CD4-positive, alpha-beta T cell treated with Interferon alpha-2 for 1 hour (primary cell): ENCODE measurements around the gene MYL4.
"Not testable (repeated sequence)": the region's sequence is repeated elsewhere in the genome, so short reads cannot be mapped to it uniquely, and the experiment has no call there.

Experiments used
- DNase-seq, 2 donors: peaks; one replicate each; pipeline ENCODE4 v3.0.0-alpha.2; 2020 to 2022

The MYL4 gene

DNA sequence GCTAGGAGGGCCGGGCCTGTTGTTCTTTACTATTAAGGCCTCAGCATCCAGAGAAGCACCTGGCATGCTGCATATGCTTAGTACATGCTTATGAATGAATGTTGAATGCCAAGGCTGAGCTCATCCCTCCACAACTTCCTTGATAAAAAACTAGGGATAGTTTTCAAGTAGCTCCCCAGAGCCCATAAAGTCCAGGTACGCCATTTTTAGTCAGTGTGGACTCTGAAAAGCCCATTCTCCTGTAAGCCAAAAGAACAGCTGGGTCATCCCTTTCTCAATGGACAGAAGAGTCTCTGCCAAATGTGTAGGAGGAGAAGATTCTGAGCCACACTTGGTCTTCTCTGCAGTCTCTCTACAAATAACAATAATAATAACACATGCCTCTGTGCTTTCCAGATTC is 35.5 kb downstream of the MYL4 start:
- DNase-seq = no peak

DNA sequence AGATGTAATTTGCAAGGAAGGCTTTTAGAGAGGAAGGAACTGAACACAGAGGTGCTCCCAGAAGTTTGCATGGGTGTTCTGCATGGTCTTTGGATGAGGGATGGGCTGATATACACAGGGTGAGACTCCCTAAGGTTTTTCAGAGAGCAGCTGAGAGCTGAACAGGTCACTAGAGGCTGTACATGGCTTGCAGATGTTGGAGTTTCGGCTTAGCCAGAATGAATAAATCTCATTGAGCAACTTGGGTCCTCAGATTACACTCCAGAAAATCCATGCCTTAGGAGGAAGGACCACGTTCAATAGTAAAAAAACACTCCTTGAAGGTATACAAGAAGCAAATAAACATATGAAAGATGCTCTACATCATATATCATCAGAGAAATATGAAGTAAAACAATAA is 37.0 kb downstream of the MYL4 start:
- DNase-seq = no peak

DNA sequence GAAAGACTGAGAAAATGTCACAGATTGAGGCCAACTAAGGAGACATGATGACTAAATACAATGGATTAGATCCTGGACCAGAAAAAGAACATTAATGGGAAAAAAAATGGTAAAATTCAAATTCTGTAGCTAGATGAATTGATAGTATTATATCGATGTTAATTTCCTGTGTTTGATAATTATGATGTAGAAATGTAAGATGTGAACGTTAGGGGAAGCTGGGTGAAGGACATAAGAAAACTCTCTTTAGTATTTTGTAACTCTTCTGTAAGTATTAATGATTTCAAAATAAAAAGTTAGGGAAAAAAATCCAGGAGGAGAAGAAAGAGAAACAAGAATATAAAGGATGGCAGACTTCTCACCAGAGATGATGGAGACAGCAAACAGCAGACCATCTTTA is 41.7 kb downstream of the MYL4 start:
- DNase-seq = no peak

DNA sequence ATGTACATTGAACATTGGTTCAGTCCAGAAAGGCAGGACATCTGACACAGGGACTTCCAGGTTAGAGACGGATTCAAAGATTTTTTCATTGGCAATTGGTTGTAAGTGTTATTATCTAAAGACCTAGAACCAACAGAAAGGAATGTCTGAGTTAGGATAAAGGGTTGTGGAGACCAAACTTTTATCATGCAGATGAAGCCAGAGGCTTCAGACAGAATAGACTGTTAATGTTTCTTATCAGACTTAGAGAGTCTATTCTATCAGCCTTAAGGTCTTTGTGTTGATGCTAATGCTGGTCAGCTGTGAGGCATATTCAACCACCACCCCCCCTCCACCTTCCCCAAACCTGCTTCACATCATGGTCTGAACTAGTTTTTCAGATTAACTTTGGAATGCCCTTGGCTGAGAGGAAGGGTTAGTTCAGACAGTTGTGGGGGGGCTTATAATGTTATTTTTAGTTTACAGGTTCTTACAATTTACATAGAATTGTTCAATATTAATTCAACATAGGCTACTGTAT is 42.3 kb downstream of the MYL4 start:
- no peak for DNase-seq

DNA sequence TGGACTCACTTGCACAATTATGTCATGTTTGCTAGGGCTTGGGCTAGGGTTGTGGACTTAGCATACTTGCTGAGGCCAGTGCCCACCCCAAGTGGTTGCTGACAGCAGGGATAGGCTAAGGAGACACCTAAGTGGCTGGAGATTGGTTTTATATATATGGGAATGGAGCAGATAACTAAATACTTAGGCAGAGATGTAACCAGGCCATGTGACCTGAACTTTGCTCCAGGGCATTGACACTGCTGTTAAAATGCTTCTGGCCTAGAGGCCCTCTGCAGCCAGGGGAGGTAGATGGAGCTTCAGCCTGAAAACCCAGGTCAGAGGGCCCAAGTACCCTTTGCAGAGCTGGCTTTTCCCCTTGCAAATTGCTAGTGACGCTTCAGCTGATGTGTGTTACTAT is 43.1 kb downstream of the MYL4 start:
- DNase-seq = no peak

DNA sequence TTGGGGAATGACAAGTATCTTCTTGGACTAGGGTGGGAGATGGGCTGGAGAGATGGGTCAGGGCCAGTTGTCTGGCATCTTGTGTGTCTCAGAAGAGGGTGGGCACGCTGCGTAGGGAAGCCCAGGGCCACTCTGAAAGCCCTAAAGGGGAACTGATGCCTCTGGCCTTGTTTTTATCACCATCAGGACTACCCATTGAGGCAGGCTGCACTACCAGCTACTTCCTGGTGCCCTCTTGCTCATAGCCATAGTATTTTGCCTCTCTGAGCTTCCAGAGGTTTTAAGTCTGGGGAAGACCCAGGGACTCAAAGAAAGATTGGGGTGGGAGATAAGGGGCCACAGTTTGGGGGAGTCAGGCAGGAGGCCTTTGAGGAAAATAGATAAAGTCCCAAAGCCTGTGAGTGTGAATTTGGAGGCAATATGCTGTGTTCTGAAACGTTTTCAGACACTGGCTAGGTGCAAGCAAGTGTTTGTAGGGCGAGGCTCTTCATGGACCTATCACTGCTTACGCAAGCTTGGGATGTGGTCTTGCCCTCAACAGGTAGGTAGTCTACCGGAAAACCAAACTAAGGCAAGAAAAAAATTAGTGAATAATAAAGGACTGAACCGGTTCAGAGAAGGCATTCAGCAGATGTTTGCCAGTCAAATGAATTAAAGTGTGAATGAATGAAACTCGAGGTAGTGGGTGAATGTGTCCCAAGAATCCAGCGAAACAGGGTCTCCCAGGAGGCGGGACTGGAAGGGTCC is 43.8 kb downstream of the MYL4 start:
- DNase-seq = no peak

DNA sequence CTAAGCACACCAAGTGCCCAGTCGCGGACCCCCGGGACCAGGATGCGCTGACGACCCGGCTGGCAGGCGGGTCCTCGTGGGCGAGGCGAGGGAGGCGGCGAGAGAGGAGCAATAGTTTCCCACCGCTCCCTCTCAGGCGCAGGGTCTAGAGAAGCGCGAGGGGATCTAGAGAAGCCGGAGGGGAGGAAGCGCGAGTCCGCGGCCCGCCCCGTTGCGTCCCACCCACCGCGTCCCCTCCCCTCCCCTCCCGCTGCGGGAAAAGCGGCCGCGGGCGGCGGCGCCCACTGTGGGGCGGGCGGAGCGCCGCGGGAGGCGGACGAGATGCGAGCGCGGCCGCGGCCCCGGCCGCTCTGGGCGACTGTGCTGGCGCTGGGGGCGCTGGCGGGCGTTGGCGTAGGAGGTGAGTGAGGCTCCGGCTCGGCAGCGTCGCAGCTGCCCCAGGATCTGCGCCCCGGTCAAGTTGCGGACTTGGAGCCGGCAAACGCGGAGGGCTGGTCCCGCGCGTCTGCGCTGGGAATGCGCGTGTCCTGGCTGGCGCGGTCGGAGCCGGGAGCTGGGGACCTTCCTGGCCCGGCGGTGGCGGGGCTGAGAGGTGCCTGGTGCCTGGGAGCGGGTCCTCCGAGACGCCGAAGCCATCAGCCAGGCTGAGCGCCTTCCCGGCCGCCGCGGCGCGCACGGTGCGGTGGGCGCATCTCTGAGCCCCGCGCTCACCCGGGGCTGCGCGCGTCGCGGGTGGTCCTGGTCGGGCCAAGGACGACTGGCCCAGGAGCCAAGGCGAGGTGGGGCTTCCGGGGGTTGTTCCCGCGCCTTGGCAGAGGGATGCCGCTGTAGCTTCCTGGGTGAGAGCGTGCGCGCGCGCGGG is 44.6 kb downstream of the MYL4 start, which contains the start of gene ITGB3:
Gene ITGB3 (plus strand): TSS at position 287 of the 862 bp plus-strand sequence. CDS start 35 bp downstream, at position 322.
- peak; percentile 64 for DNase-seq

DNA sequence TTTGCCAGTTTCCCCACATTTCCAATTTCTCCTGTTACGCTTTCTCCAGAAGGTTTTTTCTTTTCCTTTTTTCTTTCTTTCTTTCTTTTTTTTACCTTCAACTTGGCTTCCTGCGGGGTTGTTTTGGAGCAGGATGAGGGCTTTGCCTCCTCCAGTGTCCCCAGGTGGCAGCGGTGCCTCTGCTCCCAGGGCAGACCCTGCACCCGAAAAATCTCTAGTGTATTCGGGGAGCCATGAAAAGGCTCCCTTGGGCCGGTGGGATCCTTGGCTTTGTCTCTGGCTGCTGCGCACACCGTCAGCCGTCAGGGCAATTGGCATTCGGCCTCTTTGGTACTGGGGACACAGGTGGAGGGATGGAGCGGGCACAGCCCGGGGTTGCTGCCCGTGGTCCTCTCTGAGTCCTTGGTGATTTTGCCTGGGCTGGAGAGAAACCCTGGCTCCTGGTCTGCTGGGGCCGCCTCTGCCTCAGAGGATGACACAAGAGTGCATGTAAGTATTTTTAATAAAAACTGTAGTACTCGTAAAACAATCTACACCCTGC is 45.3 kb downstream of the MYL4 start:
- no peak for DNase-seq

DNA sequence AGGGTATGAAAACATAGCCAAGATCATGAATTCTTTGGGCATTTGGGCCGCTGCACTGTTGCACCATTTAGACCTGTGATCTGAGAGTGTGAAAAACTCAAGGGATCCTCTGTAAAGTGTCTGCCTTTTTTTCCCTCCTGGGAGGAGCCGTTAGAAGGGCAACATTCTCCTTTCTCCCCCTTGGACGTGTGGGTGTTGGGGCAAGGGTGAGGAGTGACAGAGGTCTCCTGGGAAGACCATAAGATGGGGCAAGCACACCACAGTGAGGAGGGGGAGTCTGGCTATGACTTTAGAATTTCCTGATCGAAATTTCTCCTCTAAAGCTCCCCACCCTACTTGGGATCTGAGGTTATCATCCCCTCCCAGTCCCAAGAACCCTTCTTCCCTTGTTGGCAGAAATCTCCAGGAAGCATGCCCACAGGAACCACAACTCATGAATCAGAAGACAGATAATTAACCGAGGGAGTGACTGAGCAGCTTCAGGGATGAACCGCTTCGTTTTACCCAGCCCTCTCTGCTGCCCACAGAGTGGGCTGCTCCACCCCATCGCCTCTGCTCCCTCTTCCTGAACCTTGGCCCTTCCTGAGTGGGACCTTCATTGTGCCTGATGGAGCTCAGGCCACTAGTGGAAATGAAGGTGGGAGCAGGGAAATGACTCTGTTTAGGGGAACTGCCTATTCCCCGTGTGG is 48.6 kb downstream of the MYL4 start:
- no peak for DNase-seq

DNA sequence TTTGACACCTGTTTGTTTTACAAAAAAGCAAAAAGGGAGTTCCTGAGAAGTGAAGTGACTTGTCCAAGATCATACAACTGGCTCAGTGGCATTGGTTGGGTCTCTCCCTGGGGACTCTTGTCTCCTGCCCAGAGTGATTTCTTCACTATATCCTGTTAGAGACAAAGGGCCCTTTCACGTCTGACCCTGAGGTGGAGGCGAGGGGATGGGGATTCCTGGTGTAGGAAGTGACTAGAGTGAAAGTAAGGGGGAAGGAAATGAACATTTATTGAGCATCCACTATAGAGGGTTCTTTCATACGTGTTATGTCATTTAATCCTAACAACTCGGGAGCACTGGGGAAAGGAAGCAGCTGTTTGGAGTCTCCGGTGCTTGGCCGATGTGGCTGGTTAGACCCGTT is 53.4 kb downstream of the MYL4 start:
- no peak for DNase-seq

DNA sequence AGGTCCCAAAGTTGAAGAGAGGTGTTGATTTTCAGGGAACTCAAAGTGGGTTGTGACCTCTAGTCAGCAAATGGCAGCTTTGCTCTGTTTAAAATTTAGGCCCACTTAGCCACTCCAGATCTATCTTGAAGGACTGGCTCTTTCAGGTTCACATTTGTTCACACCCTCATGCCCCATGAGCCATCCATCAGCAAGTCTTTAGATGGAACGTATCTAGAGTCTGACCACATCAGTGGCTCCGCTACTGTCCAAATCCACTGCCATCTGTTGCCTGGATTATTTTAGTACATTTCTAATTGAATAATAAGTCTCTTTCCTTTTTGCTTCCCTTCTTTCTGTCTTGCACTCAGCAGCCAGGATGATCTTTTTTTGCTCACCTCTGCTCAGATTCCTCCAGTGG is 55.0 kb downstream of the MYL4 start:
- no peak for DNase-seq

DNA sequence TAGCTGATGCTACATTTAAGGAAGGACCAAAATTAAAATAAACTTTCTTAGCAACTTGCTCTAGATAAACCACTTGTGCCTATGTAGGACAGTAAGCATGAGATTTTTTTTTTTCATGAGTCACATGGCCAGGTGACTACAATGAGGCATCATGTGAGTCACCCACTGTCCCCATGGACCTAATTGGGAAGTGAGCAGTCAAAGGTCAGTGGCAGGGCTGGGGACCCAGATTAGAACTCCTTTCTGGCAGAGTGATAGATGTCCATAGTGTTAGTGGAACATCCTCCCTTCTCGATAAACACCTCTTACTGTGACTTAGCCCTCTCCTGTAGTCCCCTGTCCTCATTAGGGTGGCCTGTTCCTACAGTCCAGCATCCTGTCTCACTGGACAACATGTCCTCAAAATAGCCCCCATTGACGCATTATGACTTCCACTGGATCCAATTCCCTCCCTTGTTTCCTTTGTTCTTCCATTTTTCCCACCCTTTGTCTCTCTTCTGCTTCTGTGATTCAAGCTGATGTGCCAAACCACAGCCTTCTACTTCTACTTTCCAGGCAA is 56.9 kb downstream of the MYL4 start:
- peak in 1 of 2 donors; percentile 20 for DNase-seq

DNA sequence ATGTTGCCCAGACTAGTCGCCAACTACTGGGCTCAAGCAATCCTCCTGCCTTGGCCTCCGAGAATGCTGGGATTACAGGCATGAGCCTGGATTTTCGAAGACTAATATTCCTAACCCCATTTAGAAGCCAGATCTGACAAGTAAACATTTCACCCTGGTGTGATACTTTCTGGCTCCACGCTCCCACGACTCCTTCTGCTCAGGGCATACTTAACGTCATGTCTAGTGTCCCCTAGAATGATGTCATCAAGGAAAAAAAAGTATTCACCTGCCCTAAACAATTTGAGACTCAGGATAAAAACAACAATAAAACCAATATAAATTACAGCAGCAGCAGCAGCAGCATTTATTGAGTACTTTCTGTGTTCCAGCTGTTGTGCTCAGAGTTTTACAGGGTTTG is 57.6 kb downstream of the MYL4 start:
- DNase-seq = no peak

DNA sequence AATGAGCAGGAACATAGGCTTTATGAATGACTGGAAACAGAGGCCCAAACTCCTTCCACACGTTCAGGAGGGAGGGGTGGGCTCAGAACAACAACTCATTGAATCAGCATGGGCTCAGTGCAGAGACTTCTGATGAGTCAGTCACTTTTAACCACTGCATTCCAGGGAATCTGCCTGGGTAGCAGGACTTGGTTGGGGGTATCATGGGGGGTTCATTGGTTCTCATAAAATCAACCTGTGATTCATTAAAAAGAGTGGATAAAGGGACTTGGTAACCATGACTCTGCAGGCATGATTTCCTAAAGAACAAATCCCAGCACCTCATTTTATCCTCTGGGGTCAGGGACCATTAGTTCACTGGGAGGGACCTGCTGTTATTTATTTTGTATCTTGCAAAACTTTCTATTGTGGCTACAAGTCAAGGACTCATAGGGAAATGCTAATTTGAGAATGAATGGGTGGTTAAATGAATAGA is 58.2 kb downstream of the MYL4 start:
- DNase-seq = no peak

DNA sequence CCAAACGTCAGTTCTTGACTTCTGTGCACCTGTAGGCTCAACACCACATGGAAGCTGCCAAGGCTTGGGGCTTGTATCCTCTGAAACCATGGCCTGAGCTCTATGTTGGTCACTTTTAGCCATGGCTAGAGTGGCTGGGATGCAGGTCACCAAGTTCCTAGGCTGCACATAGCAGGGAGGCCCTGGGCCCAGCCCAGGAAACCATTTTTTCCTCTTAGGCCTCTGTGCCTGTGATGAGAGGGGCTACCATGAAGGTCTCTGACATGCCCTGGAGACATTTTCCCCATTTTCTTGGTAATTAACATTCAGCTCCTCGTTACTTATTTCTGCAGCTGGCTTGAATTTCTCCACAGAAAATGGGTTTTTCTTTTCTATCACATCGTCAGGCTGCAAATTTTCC is 59.8 kb downstream of the MYL4 start:
- DNase-seq = not testable (repeated sequence)

DNA sequence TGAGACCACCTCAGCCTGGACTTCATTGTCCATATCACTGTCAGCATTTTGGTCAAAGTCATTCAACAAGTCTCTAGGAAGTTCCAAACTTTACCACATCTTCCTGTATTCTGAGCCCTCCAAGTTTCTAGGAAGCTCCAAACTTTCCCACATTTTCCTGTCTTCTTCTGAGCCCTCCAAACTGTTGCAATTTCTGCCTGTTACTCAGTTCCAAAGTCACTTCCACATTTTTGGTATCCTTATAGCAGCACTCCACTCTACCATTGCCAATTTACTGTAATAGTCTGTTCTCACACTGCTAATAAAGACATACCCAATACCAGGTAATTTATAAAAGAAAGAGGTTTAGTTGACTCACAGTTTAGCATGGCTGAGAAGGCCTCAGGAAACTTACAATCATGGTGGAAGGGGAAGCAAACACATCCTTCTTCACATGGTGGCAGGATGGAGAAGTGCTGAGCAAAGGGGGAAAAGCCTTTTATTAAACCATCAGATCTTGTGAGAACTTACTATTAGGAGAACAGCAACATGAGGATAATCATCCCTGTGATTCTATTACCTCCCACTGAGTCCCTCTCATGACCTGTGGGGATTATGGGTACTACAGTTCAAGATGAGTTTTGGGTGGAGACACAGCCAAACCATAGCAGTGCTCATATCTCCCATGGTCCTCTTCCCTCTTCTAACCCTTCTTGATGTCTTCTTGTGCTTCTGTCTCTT is 60.6 kb downstream of the MYL4 start:
- DNase-seq = not testable (repeated sequence)

DNA sequence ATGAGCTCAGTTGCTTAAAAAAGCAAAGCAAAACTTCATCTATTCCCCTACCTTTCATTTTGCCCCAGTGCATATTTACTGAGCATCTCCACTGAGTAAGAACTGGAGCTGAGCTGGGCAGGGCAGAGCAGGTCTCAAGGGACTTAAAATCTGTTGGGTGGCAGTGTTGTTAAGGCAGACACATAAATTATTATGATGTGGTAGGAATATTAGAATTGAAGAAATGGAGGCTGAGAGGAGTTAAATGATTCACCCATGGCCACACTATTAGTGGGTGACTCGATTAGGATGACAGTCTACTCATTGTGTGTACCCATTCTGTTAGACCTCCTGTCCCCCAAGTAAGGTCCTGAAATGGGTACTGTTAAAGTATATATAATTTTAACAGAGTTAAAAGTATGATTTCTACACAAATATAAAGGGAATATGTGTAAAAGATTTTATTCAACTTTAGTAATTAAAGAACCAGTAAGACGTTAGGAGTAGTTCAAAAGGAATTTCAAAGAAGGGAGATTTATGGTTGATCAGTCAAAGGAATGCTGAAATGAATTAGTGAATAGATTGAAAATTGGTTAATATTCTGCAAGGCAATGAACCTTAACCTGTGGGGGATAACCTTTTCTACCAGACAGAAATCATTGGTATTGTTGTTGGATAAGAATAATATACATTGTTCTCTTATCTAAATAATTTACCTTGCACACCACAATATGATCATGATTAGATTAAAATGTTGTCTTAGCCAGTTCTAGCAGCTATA is 62.0 kb downstream of the MYL4 start:
- no peak for DNase-seq

DNA sequence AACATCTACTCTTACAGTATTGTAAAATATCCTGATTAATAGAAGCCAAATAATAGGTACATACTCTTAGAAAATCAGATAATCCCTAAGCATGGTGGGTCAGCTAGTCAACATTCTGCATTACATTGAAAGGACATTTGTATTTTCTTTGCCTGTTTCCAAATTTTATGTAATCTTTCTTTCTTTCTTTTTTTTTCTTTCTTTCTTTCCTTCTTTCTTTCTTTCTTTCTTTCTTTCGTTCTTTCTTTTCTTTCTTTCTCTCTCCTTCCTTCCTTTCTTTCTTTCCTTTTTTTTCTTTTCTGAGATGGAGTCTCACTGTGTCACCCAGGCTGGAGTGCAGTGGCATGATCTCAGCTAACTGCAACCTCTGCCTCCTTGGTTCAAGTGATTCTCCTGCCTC is 63.3 kb downstream of the MYL4 start:
- DNase-seq = no peak

DNA sequence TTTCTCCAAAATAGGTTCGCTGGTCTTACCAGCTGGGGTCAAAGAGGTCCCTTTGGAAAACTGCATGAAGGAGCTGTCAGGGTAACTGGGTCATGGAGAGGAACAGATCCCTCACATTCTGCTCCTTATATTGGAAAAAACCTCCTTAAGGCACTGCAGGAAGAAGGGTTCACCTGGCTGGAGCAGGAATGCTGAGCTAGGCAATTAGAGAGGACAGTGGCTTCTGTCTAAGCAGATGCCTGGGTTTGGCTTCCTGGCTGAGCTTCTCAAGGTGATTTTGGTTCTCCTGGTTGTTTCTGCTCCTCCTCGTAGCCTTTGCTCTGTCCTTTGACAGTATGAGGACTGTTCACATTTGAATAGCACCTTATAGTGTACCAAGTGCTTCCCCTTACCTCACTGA is 64.1 kb downstream of the MYL4 start:
- DNase-seq = no peak
